K562 (cell line): ENCODE results near the gene TSSK6. TPM values are rescaled to one million over a fixed set of nuclear protein-coding genes. Genes with fewer than 3 reads are reported as not detected.

Experiments used
- BHLHE40 ChIP-seq: IDR thresholded peaks from 2 replicates; pipeline ENCODE4 v1.6.1; 2011; ENCODE audit warnings: low read length, improper control_type of control experiment
- CEBPG ChIP-seq, 3 experiments: fragments of 200-800 bp in 1 of 3; sonication (Bioruptor generic) in 1 of 3; sonication (generic) in 1 of 3; formaldehyde crosslinking in 1 of 3; IDR thresholded peaks in 2 of 3; conservative IDR thresholded peaks in 1 of 3; 2 replicates each; pipeline versions ENCODE4 v1.6.1 to v1.8.0; 2016 to 2022; ENCODE audit warnings: missing compliant biosample characterization in 2 of 3, missing genetic modification characterization in 2 of 3, mild to moderate bottlenecking in 1 of 3, missing genetic modification reagents in 1 of 3
- CSDE1 ChIP-seq, 2 experiments: fragments of 450-650 bp; IDR thresholded peaks; 2 replicates each; pipeline ENCODE4 v1.6.1; 2016; ENCODE audit warnings: mild to moderate bottlenecking in 1 of 2
- DMBX1 ChIP-seq: fragments of 250-450 bp; sonication (Bioruptor Pico); IDR thresholded peaks from 2 replicates; pipeline ENCODE4 v1.8.0; 2022; ENCODE audit warnings: inconsistent platforms, mild to moderate bottlenecking, moderate library complexity, borderline replicate concordance
- E2F3 ChIP-seq: fragments of 250-450 bp; sonication (Bioruptor Pico); IDR thresholded peaks from 2 replicates; pipeline ENCODE4 v1.4.0; 2020; ENCODE audit warnings: mild to moderate bottlenecking
- ETV5 ChIP-seq: sonication (generic); formaldehyde crosslinking; IDR thresholded peaks from 2 replicates; pipeline ENCODE4 v1.4.0; 2020; ENCODE audit warnings: low read depth, mild to moderate bottlenecking, missing genetic modification reagents
- HCFC1 ChIP-seq: IDR thresholded peaks from 2 replicates; pipeline ENCODE4 v1.6.1; 2012; ENCODE audit warnings: low read depth, low read length, improper control_type of control experiment
- HINFP ChIP-seq: fragments of 450-650 bp; conservative IDR thresholded peaks from 2 replicates; pipeline ENCODE4 v1.6.1; 2016; ENCODE audit warnings: missing genetic modification characterization, low read depth, mild to moderate bottlenecking, control low read depth, missing compliant biosample characterization
- L3MBTL2 ChIP-seq: fragments of 450-650 bp; IDR thresholded peaks from 2 replicates; pipeline ENCODE4 v1.6.1; 2016; ENCODE audit warnings: mild to moderate bottlenecking, moderate library complexity
- MAZ ChIP-seq, 2 experiments: fragments of 450-650 bp in 1 of 2; sonication (generic) in 1 of 2; formaldehyde crosslinking; IDR thresholded peaks in 1 of 2; conservative IDR thresholded peaks in 1 of 2; 2 replicates each; pipeline versions ENCODE4 v1.4.0 to v1.5.0; 2020; ENCODE audit warnings: mild to moderate bottlenecking in 1 of 2, missing genetic modification reagents in 1 of 2
- NFRKB ChIP-seq: fragments of 450-650 bp; IDR thresholded peaks from 2 replicates; pipeline ENCODE4 v1.6.1; 2016; ENCODE audit warnings: low read depth
- NFYB ChIP-seq: IDR thresholded peaks from 2 replicates; pipeline ENCODE4 v1.6.1; 2011; ENCODE audit warnings: mild to moderate bottlenecking, moderate library complexity; ENCODE audit not compliant: insufficient read length; ENCODE audit errors: extremely low read depth
- RFX1 ChIP-seq: fragments of 450-650 bp; IDR thresholded peaks from 2 replicates; pipeline ENCODE4 v1.6.1; 2016; ENCODE audit warnings: mild to moderate bottlenecking, moderate library complexity
- SMAD2 ChIP-seq: fragments of 150-350 bp; IDR thresholded peaks from 2 replicates; pipeline ENCODE4 v1.6.1; 2014; ENCODE audit warnings: low read depth, mild to moderate bottlenecking, low read length
- USF1 ChIP-seq: sonication (generic); formaldehyde crosslinking; IDR thresholded peaks from 2 replicates; pipeline ENCODE4 v1.9.0; 2022; ENCODE audit warnings: mild to moderate bottlenecking, missing genetic modification reagents
- ZKSCAN3 ChIP-seq: fragments of 250-450 bp; sonication (Bioruptor Pico); IDR thresholded peaks from 2 replicates; pipeline ENCODE4 v1.4.0; 2020
- ZNF224 ChIP-seq: sonication (generic); formaldehyde crosslinking; IDR thresholded peaks from 2 replicates; pipeline ENCODE4 v1.8.0; 2022; ENCODE audit warnings: mild to moderate bottlenecking, missing genetic modification reagents
- ZNF436 ChIP-seq: fragments of 250-450, 450-650 bp; sonication (Bioruptor Pico); formaldehyde crosslinking; IDR thresholded peaks from 2 replicates; pipeline ENCODE4 v1.7.0; 2020; ENCODE audit warnings: mild to moderate bottlenecking
- ZNF445 ChIP-seq: fragments of 250-450 bp; sonication (Bioruptor Pico); IDR thresholded peaks from 2 replicates; pipeline ENCODE4 v1.4.0; 2020; ENCODE audit warnings: low read depth, mild to moderate bottlenecking, moderate library complexity
- polyA plus RNA-seq, 8 experiments: library from polyadenylated mRNA; depleted of rRNA in 4 of 8; stranded (reverse) in 5 of 8; unstranded in 3 of 8; fragments of >200 nt; fragmentation: Nextera tagmentation in 2 of 8; fragmentation: Illumina TruSeq in 1 of 8; extraction: Ambion mirVana in 2 of 8; extraction: Trizol in 1 of 8; gene quantifications; 2 replicates each; pipeline versions ENCODE4 v1.2.1 to v1.2.3, GENCODE V29; 2011 to 2014; ENCODE audit warnings: inconsistent platforms in 1 of 8, missing spikeins in 1 of 8
- total RNA-seq, 7 experiments: library from RNA; depleted of rRNA in 6 of 7; stranded (reverse); fragments of >200 nt in 6 of 7; fragmentation: Illumina TruSeq in 2 of 7; extraction: Trizol in 2 of 7; gene quantifications; 2 replicates each; pipeline versions ENCODE4 v1.2.1 to v1.2.3, GENCODE V29; 2011 to 2021; ENCODE audit warnings: low replicate concordance in 1 of 7
- TF ChIP-seq, protein P1 (sequence below): fragments of 250-450 bp; sonication (Bioruptor Pico); IDR thresholded peaks from 2 replicates; pipeline ENCODE4 v1.4.0; 2020

Gene TSSK6
- total and polyA plus RNA-seq, 9 of the 15 experiments (the other 6 are each of a cell fraction or from before 2014, with no cell fraction given) = 0.21 to 2.6 (median 1.5) TPM; not detected in 3

GRCh38 chr19:19488875-19489690 is 26.3 kb downstream of the TSSK6 start (continued):
- TF ChIP-seq CEBPG (CRISPR knock-in tag; IDR thresholded peaks at IDR 0.05) (peak; percentile 76), CEBPG (tag; conservative IDR thresholded peaks at IDR 0.05 in 1 of 2, IDR thresholded peaks at IDR 0.05 in 1 of 2) (peak in 1 of 2 experiments; percentile 69; a peak in 2 of 4 replicates), E2F3 (CRISPR knock-in tag) (0 out of 2 replicates have a peak, but pooled peaks have one; percentile 29), HCFC1 (peak; percentile 58), ZNF224 (CRISPR knock-in tag) (no peak), SMAD2 (no peak), L3MBTL2 (peak; percentile 33; the same call in 1 of the 2 replicates), HINFP (tag) (no peak), ETV5 (peak; percentile 54; the same call in 1 of the 2 replicates), CSDE1 (IDR thresholded peaks at IDR 0.05) (peak in 1 of 2 experiments; percentile 64; a peak in 1 of 4 replicates), ZNF436 (CRISPR knock-in tag) (no peak), ZNF445 (CRISPR knock-in tag) (no peak), MAZ (CRISPR knock-in tag; conservative IDR thresholded peaks at IDR 0.05 in 1 of 2, IDR thresholded peaks at IDR 0.05 in 1 of 2) (0 out of 4 replicates have a peak, but pooled peaks of 1 of the 2 experiments have one; percentile 40), DMBX1 (CRISPR knock-in tag) (peak; percentile 27; the same call in 1 of the 2 replicates), ZKSCAN3 (CRISPR knock-in tag) (no peak), NFRKB (peak; percentile 85), BHLHE40 (peak; percentile 81), RFX1 (peak; percentile 95), NFYB (no peak), USF1 (CRISPR knock-in tag) (peak; percentile 99)
- TF ChIP-seq, protein P1, sequence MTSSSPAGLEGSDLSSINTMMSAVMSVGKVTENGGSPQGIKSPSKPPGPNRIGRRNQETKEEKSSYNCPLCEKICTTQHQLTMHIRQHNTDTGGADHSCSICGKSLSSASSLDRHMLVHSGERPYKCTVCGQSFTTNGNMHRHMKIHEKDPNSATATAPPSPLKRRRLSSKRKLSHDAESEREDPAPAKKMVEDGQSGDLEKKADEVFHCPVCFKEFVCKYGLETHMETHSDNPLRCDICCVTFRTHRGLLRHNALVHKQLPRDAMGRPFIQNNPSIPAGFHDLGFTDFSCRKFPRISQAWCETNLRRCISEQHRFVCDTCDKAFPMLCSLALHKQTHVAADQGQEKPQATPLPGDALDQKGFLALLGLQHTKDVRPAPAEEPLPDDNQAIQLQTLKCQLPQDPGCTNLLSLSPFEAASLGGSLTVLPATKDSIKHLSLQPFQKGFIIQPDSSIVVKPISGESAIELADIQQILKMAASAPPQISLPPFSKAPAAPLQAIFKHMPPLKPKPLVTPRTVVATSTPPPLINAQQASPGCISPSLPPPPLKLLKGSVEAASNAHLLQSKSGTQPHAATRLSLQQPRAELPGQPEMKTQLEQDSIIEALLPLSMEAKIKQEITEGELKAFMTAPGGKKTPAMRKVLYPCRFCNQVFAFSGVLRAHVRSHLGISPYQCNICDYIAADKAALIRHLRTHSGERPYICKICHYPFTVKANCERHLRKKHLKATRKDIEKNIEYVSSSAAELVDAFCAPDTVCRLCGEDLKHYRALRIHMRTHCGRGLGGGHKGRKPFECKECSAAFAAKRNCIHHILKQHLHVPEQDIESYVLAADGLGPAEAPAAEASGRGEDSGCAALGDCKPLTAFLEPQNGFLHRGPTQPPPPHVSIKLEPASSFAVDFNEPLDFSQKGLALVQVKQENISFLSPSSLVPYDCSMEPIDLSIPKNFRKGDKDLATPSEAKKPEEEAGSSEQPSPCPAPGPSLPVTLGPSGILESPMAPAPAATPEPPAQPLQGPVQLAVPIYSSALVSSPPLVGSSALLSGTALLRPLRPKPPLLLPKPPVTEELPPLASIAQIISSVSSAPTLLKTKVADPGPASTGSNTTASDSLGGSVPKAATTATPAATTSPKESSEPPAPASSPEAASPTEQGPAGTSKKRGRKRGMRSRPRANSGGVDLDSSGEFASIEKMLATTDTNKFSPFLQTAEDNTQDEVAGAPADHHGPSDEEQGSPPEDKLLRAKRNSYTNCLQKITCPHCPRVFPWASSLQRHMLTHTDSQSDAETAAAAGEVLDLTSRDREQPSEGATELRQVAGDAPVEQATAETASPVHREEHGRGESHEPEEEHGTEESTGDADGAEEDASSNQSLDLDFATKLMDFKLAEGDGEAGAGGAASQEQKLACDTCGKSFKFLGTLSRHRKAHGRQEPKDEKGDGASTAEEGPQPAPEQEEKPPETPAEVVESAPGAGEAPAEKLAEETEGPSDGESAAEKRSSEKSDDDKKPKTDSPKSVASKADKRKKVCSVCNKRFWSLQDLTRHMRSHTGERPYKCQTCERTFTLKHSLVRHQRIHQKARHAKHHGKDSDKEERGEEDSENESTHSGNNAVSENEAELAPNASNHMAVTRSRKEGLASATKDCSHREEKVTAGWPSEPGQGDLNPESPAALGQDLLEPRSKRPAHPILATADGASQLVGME (CRISPR knock-in tag) = peak; percentile 66; the same call in 1 of the 2 replicates
